NCI-H128 (cell line): ENCODE measurements around the gene AP2A2.

Source experiments
- DNase-seq: peaks from one replicate; lab custom pipeline; 2025; ENCODE audit not compliant: unreplicated experiment; lab: John Stamatoyannopoulos, UW

The AP2A2 gene

DNA sequence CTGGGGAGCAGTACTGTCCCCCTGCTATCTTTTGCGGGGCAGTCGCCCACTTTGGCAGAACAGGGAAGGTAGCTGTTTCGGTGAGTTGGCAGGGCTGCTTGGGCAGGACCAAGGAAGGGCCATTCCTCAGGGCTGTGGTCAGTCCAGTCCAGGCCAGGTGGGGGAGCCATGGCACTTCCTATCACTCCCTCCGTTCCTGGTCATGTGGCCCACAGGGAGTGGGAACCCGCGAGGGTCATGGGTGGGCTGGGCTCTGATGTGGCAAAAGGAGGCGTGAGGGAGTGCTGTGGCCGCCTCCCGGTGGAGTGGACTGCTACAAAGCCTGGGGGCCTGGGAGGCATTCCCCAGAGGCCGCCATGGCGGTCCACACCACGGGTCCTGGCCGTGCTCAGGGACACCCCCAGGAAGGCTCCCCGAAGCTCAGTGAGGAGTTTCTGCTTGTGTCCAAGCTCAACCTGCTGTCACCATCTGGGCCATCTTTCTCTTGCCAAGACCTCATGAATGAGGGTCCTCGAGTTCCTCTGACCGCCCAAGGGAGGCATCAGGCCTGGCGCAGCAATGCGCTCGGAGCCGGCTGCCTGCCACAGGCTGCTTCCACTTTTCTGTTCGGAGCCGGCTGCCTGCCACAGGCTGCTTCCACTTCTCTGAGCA is 27.0 kb upstream of the AP2A2 start:
- no peak for DNase-seq

DNA sequence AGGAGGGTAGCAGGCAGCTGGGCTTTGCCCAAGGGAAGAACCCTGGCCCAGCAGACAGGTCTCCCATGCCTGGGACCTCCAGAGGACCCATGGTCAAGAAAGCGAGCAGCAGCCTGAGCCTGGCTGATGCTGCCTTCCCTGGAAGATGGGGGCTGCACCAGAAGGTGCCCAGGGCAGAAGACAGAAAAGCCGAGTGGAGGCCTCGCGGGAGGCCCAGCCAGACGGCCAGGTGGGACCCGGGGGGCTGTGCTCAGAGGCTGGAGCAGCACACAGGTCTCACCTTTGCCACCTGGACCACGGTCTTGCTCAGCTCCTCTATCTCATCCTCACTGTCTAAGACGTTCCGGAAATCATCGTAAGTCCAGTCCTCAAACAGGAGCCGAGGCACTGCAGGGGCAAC is 25.9 kb upstream of the AP2A2 start:
- DNase-seq: no peak

DNA sequence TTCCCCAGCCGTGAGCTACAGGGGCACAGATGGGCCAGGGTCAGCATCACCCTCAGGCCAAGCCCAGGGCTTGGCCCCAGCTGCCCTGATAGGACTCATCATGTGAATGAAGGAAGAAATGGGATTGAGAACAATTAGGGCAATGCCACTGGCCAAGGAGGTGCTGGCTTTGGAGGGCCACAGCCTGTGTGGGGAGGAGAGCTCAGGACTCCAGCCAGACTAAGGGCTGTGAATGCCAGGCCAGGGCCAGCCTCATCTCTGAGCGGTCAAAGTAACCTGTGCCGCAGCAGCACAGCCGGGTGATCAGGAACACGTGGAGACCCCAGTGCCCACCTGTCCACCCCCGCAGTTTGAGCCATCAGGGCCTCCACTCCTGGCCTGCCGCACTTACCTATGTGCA is 25.1 kb upstream of the AP2A2 start:
- DNase-seq: no peak

DNA sequence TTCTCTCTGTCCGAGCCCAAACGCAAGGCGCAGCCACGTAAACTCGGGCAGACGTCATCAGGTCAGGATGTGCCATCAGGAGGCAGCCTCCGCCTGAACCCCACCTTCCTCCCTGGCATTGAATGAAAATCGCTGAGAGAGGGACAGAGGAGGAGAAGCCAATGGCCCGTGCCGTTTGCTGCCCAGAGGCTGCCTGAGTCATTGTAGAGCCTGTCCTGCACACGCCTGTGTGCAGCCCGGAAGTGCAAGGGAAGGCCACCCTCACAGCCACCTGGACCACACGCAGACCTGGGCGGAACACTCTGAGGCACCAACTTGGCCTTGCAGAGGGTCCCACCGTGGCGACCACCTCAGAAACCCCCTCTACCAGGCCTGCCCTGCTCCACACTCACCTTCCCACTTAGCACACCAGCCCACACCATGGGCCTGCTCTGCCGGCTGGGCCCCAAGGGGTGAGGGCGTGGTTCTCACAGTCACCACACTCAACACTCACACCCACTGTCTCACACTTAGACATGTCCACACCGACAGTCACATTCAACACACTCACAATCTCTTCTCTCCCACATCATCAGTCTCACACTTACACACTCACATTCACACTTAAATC is 24.1 kb upstream of the AP2A2 start:
- DNase-seq: no peak

DNA sequence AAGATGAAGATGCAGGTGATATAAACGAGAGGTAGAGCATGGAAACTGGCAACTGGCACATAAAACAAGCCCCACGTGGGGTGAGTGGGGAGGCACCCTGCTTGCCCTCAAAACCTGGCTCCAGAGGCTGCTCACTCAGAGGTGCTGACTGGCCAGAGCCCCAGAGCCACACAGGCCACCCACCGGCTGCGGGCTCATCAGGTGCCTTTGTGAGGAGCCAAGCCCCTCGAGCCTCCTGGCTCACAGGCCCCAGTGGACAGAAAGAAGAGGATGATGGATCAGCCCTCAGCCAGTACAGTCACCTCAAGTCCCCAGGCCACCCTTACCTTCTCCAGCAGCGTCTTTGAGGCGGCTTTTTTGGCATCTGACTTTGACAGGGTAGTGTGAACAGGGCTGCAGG is 21.3 kb upstream of the AP2A2 start:
- no peak for DNase-seq

DNA sequence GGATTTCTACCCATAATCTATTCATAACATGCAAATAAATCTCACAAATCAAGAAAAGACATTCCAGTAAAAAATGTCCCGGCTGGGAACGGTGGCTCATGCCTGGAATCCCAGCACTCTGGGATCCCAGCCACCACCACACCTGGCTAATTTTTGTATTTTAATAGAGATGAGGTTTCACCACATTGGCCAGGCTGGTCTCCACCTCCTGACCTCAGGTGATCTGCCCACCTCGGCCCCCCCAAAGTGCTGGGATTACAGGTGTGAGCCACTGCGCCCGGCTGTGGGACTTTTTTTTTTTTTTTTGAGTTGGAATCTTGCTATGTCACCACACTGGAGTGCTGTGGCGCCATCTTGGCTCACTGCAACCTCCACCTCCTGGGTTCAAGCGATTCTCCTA is 19.7 kb upstream of the AP2A2 start:
- no peak for DNase-seq

DNA sequence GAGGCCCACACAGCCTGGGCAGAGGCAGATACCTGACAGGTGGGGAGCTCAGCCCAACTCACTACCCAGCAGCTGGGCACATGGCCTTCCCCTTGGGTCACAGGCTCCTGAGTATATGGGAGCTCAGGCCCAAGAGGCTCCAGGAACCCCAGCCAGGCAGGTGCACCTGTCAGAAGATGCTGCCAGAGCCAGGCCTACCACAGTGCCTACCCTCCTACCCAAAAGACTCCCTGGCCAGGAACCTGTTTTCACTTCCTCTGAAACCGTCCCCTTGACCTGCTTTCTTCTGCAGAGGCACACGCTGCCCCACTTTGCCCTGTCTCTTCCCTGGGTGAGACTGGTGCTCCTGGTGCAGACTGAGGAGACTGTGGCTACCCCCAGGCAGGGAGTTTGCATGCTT is 18.0 kb upstream of the AP2A2 start:
- DNase-seq: no peak

DNA sequence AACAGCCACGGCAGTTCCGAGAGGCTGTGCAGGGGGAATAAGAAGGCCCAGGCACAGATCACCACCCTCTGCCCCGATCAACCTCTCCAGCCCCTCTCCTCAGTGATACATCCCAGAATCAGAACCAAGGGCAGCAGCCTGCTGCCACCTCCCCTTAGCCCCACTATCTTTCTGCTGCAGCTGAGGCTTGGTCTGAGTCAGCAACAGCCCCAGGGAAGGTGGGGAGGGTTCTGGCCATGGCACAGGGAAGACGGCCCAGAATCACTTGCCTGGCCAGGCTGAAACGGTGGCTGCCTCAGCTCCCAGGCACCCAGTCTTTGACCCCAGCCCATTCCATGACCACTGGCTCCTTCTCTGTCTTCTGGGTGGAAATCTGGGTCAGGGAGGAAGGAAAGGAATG is 17.4 kb upstream of the AP2A2 start:
- no peak for DNase-seq

DNA sequence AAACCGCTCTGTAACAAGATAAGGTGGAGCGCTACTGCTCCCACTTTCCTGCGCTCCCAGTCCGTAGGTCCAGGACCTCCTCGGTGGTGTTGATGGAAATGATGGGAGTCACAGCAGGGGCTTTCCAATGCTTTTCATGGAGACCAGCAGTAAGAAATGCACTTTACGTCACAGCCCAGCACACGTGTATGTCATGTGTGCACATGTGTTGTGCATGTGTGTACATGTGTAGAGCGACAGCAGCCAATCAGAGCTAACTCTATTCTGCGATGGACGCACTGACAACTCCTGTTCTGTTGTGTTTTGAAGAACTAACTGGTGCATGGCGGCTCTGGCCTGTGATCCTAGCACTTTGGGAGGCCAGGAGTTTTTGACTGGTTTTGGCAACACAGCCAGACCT is 16.3 kb upstream of the AP2A2 start:
- DNase-seq: no peak

DNA sequence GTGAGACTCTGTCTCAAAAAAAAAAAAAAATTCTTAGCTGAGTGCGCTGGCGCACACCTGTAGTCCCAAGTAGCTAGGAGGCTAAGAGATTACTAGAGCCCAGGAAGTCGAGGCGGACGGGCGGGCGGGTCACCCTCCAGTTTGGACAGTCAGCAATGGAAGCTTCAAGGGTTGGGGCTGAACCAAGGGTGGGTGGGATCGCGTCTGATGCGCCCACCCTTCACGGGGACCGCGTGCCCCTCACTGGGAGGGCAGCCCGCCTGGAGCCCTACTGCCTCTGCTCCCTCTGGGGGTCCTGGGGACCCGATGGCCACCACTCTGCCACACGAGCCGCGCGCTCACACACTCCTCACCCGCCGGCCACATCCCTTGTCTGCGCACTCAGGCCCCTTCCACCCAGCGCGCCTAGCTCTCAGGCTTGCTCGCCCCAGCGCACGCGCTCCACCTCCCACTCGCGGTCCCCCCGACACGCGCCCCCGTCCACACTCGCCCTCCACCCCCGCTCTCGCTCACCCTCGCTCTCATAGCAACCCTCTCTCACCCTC is 15.6 kb upstream of the AP2A2 start:
- no peak for DNase-seq

DNA sequence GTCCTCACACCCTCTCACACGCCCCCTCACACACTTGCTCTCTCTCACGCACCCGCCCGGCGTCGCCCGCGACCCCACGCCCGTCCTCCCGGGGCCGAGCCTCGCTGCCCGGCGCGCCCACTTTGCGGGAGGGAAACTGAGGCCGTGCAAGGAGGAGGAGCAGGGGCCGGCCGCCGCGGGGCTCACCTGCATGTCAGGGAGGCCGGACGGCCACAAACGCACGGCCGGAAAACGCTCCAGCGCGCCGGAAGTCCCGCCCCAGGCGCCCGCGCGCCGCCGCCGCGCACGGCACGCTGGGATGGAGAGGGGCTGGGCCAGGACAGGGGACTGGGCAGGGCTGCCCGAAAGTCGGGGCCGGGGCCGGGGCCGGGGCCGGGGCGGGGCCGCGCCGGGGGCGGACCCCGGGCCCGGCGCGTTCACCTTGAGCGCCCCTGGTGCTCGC is 15.1 kb upstream of the AP2A2 start, which contains the start of gene CHID1:
CHID1 (minus strand) TSS at position 222 of the 442 bp plus-strand sequence. CDS start 5,994 bp downstream, outside the sequence.
- DNase-seq: peak; percentile 61

DNA sequence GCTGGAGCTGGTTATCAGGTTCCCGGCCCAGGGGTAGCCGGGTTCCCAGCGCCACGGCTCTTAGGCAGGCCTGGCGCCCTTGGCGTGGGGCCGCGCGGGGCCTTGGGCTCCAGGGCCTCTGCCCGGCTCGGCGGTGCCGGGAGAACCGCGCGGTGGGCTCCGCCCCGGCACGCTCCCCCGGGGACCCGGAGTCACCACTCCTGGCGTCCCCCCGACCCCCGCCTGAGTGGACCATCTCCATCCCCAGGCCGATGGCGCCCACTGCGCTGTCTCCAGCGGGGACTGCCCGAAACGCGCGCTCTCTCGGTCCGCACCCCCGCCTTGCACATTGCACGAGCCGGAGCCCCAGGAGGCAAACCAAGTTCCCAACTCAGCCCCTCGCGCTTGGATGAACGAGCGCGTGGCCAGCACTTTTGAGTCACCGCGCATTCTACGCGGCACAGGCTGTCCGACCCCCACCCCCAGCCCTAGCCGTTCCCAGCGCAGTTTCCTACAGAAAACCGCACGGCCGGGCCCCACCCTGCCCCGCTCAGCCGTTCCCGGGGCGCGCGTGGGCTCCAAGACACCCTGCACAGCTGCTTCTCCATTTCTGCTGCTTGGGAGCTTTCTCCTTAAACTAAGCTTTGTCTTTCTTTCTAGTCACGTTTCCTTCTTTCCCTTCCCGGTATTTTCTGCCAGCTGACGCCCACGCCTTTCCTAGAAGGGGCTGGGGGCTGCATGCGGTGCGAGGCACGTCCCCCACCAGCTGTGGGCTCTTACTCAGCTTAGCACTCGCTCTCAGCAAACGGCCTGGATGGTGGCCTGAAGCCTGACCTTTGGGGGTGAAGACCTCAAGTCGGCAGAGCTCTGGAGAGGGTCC is 14.4 kb upstream of the AP2A2 start:
- no peak for DNase-seq

DNA sequence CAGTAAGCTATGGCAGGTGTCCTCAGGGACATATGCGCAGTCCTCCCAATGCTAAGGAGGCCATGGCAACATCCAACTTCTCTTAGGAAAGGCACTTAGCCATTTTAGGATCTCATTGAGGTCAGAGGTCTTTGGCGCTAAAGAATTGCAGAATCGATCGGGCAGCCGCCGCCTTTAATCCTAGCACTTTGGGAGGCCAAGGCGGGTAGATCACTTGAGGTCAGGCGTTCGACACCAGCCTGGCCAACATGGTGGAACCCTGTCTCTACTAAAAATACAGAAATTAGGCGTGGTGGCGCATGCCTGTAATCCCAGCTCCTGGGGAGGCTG is 13.8 kb upstream of the AP2A2 start:
- no peak for DNase-seq

DNA sequence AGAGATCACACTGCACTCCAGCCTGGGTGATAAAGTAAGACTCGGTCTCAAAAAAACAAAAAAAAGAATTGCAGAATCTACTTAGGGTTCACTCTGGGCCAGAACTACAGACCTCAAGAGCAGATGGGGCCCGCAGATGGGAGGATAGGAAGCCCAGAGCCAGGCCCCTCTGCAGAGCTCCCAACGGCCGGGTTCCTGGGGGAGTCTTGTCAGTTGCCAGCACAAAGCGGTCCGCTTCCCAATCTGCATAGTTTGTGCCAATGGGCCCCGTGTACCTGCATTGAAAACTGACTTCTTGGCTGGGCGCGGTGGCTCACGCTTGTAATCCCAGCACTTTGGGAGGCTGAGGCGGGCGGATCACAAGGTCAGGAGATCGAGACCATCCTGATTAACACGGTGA is 13.4 kb upstream of the AP2A2 start:
- DNase-seq: no peak

DNA sequence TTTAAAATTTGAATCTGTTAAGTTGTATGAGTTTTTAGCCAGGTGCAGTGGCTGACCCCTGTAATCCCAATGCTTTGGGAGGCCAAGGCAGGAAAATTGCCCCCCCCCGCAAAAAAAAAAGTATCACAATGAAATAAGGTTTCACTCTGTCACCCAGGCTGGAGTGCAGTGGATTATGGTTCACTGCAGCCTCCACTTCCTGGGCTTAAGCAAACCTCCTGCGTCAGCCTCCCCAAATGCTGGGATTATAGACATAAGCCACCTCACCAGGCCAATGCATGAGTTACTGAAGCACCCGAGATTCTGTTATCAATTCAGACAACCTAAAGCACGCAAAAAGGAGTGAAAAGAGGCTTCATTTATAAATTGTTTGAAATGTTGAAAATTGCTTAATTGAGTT is 12.6 kb upstream of the AP2A2 start:
- no peak for DNase-seq

DNA sequence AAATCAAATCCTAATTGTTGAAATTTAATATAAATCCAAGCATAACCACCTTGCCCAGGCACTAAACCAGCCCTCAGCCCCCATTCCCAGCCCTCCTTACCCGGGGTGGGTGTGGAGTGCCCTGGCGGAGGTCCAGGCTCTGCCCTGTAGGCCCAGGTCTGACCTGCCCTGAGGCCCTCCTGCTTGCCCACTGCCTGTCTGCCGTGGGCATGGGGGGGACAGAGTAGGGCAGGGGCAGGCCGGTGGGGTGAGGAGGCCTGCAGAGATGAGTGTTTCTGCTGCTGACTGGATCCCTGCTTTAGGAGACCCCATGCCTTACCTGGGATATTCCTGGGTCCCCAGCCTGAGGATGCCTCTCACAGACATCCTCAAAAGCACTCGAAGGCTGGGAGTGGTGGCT is 11.5 kb upstream of the AP2A2 start:
- DNase-seq: no peak

DNA sequence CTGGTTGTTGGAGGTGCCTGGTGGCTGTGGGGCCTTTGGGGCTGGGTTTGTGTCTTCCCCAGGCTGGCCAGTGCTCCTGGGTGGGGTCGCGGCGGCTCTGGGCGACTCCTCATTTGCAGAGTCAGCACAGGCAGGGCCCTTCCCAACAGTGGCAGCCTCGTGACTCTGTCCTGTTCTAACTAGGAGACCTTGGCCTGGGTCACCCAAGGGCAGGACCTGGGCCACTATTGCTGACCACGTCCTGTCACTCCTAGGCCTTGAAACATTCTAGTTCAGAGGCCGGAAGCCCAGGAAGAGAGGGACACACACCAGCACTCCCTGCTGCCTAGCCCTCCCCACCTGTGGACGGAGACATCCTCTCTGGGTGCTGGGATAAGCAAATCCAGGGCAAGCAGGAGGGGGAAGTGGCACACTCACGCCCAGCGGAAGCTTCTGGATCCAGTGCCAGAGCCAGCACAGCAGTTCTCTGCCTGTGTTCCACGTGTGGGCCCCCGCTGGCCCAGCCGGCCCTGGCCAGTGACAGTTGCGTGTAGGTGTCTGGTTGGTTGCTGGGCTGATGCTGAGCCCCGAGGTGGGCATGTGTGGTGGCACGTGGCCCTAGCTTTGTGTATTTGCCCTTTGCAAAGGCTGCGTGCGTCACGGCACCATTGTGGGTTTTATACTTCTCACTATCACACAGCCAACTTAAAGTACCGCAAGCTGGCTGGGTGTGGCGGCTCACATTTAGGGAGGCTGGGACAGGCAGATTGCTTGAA is 10.7 kb upstream of the AP2A2 start:
- DNase-seq: no peak

DNA sequence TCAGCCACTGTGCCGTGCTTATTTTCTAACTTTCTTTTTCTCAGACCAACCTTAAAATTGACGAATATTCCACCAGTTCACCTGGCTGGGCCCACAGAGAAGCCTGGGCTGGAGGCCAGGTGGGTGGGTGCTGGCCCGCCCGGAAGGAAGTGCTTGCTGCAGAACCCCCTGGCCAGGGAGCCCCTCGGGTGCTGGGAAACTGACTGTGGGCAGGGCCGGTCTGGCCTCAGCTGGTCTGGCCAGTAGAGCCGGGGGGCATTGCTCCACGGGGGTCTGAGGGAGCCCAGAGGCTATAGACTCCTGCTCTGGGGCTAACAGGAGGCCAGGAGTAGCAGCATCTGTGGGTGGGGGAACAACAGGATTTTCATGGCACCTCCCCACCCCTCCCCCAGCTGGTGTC is 8.2 kb upstream of the AP2A2 start:
- no peak for DNase-seq

DNA sequence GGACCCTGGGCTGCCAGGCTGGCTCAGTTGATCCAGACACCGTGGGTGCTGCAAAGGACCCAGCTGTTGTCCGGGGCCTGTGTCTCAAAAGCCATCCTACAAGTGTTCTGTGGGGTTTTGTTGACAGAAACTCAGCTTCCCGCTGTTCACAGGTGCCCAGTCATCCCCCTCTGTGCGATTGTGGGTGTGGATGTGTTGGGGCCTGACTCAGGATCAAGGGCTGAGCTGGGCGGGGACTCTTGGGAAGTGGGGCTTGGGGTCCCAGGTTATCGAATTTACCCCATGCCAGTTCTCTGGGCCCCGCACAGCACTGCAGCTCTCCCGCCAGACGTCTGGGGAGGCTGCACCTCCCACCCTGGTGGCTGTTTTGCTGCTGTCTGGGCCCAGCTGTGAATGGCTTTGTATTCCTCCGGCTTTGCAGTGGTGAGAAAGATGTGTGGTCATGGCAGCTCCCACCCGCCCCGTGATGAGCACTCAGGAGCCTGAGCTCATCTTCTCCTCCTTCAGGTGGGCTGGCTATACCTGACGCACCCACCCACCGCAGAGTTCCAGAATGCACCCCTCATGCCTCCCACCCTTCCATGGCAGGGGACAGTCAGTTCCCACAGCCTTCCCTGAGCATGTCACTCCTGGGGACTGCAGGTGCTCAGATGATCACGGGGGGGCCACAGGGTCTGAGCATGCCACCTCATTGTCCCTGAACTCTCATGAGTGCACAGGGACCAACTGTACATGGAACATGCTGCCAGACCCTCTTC is 3.6 kb upstream of the AP2A2 start:
- DNase-seq: no peak

DNA sequence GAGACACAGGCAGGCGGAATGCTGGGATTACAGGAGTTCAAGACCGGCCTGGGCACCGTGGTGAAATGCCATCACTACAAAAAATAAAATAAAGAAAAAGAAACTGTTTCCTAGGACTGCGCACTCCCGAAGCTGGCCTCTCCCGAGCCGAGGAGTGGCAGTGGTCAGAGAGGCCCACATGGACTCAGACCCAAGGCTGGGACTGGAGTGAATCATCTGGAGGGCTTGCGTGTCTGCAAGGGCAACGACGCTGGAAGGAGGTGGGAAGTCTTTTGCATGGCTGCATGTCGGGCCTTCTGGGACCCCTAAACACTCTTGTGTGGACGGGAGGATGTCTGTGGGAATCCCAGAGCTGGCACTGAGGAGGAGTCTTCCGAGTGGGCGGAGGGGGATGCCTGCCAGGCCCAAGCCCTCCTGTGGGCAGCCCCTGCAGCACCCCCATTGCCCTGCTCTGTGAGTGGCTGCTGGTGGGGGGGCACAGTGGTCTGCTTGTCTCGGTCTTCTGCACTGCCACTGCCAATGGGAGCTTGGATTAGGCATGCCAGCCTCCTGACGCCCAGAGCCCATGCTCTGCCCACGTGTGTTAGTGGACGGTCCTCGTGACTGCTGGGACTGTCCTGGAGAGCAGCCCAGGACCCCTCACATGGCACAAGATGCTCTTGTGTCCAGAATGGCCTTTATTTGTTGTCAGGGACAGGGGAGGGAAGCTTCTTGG is 1.8 kb upstream of the AP2A2 start:
- no peak for DNase-seq
